ENCODE measurements around the gene METTL1.

GRCh38 chr12:57754411-57755193 lies 17.3 kb downstream of the METTL1 start, which contains the start of gene MARCHF9:
- TF ChIP-seq, protein P1, sequence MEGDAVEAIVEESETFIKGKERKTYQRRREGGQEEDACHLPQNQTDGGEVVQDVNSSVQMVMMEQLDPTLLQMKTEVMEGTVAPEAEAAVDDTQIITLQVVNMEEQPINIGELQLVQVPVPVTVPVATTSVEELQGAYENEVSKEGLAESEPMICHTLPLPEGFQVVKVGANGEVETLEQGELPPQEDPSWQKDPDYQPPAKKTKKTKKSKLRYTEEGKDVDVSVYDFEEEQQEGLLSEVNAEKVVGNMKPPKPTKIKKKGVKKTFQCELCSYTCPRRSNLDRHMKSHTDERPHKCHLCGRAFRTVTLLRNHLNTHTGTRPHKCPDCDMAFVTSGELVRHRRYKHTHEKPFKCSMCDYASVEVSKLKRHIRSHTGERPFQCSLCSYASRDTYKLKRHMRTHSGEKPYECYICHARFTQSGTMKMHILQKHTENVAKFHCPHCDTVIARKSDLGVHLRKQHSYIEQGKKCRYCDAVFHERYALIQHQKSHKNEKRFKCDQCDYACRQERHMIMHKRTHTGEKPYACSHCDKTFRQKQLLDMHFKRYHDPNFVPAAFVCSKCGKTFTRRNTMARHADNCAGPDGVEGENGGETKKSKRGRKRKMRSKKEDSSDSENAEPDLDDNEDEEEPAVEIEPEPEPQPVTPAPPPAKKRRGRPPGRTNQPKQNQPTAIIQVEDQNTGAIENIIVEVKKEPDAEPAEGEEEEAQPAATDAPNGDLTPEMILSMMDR (IDR thresholded peaks at IDR 0.05; ENCODE audit: poor library complexity) = no peak
- TF ChIP-seq EZH2 (IDR thresholded peaks at IDR 0.05; ENCODE audit: borderline replicate concordance) = no peak

Measured in hepatocyte (in vitro differentiated cells).